GM23338 (cell line): ENCODE data around the gene EPHB6. TPM values are rescaled to one million over a fixed set of nuclear protein-coding genes. Genes with fewer than 3 reads are reported as not detected.

ENCODE experiments used
- ATAC-seq: fragments of 200-7000 bp; cut with Tn5 transposase; 3 replicates; pipeline ENCODE4 v1.9.1; 2020
- DNase-seq: peaks from one replicate; pipeline ENCODE4 v3.0.0-alpha.2; 2015; ENCODE audit warnings: low spot score
- H2AFZ ChIP-seq: fragments of 200-600 bp; sonication (generic); 2 replicates; pipeline ENCODE4 v1.8.0; 2016; ENCODE audit warnings: antibody characterized with exemption, mild to moderate bottlenecking, moderate library complexity
- H3F3A ChIP-seq: fragments of 200-600 bp; sonication (generic); replicated peaks from 2 replicates; pipeline ENCODE4 v1.8.0; 2017; ENCODE audit warnings: antibody characterized with exemption, mixed run types, low read depth
- H3K27ac ChIP-seq: fragments of 200-600 bp; sonication (generic); 2 replicates; pipeline ENCODE4 v1.6.1; 2016; ENCODE audit warnings: low read depth
- H3K27me3 ChIP-seq: fragments of 200-600 bp; sonication (generic); 2 replicates; pipeline ENCODE4 v1.8.0; 2016; ENCODE audit warnings: mild to moderate bottlenecking, mixed run types, moderate library complexity; ENCODE audit not compliant: insufficient read depth
- H3K36me3 ChIP-seq: fragments of 200-600 bp; sonication (generic); 2 replicates; pipeline ENCODE4 v1.8.0; 2016; ENCODE audit warnings: mild to moderate bottlenecking; ENCODE audit not compliant: insufficient read depth
- H3K4me1 ChIP-seq: fragments of 200-600 bp; sonication (generic); 2 replicates; pipeline ENCODE4 v1.8.0; 2016; ENCODE audit warnings: mild to moderate bottlenecking, moderate library complexity; ENCODE audit not compliant: insufficient read depth
- H3K4me2 ChIP-seq: fragments of 200-600 bp; sonication (generic); 2 replicates; pipeline ENCODE4 v1.7.1; 2017; ENCODE audit warnings: mixed run types
- H3K4me3 ChIP-seq: fragments of 200-600 bp; sonication (generic); 2 replicates; pipeline ENCODE4 v1.6.1; 2016; ENCODE audit warnings: mixed run types
- H3K79me2 ChIP-seq: fragments of 200-600 bp; sonication (generic); replicated peaks from 2 replicates; pipeline ENCODE4 v1.8.0; 2017; ENCODE audit warnings: mild to moderate bottlenecking; ENCODE audit not compliant: insufficient read depth
- H3K9me2 ChIP-seq: fragments of 200-600 bp; sonication (generic); 2 replicates; pipeline ENCODE4 v1.8.0; 2017; ENCODE audit not compliant: insufficient read depth
- H4K20me1 ChIP-seq: fragments of 200-600 bp; sonication (generic); replicated peaks from 2 replicates; pipeline ENCODE4 v1.8.0; 2017; ENCODE audit warnings: mild to moderate bottlenecking; ENCODE audit not compliant: insufficient read depth
- H3K27ac Mint-ChIP-seq: 2 replicates; pipeline ENCODE4 v1.8.0; 2020; ENCODE audit warnings: inconsistent platforms, mild to moderate bottlenecking, moderate library complexity, mixed read lengths
- H3K27me3 Mint-ChIP-seq: 3 replicates; pipeline ENCODE4 v1.8.0; 2022; ENCODE audit warnings: low read depth, mild to moderate bottlenecking, moderate library complexity, mixed read lengths, inconsistent platforms; ENCODE audit not compliant: insufficient read depth, poor library complexity
- H3K36me3 Mint-ChIP-seq: 3 replicates; pipeline ENCODE4 v1.8.0; 2021; ENCODE audit warnings: low read depth, mild to moderate bottlenecking, inconsistent platforms, moderate library complexity, mixed read lengths
- H3K4me1 Mint-ChIP-seq: 3 replicates; pipeline ENCODE4 v1.8.0; 2020; ENCODE audit warnings: mild to moderate bottlenecking, inconsistent platforms, mixed read lengths
- H3K4me3 Mint-ChIP-seq: 3 replicates; pipeline ENCODE4 v1.8.0; 2021; ENCODE audit warnings: moderate library complexity, mild to moderate bottlenecking, inconsistent platforms, mixed read lengths
- H3K9me3 Mint-ChIP-seq: 3 replicates; pipeline ENCODE4 v1.8.0; 2020; ENCODE audit warnings: moderate library complexity, mild to moderate bottlenecking, inconsistent platforms, mixed read lengths
- CREB1 ChIP-seq: fragments of 250-450 bp; sonication (Bioruptor Pico); IDR thresholded peaks from 2 replicates; pipeline ENCODE4 v1.5.0; 2020; ENCODE audit warnings: low read depth, mild to moderate bottlenecking, moderate library complexity
- JUNB ChIP-seq: IDR thresholded peaks from one replicate; pipeline ENCODE4 v1.6.1; 2016; ENCODE audit warnings: antibody characterized with exemption; ENCODE audit not compliant: unreplicated experiment
- STAT1 ChIP-seq: IDR thresholded peaks from one replicate; pipeline ENCODE4 v1.6.1; 2016; ENCODE audit warnings: antibody characterized with exemption; ENCODE audit not compliant: unreplicated experiment
- polyA plus RNA-seq: library from polyadenylated mRNA; unstranded; fragments of >200 nt; fragmentation: Nextera tagmentation; extraction: Ambion mirVana; gene quantifications from 2 replicates; pipeline ENCODE4 v1.2.1, GENCODE V29; 2016
- total RNA-seq: library from RNA; depleted of rRNA; stranded (reverse); fragments of >200 nt; shearing (Covaris generic); gene quantifications from 2 replicates; pipeline ENCODE4 v1.2.3, GENCODE V29; 2014
- TF ChIP-seq, protein P1 (sequence below): fragments of 250-450 bp; sonication (Bioruptor Pico); IDR thresholded peaks from 2 replicates; pipeline ENCODE4 v1.5.0; 2020; ENCODE audit warnings: mild to moderate bottlenecking, moderate library complexity
- TF ChIP-seq, protein P2 (sequence below), 2 experiments: fragments of 200-600 bp in 1 of 2; sonication (generic) in 1 of 2; conservative IDR thresholded peaks; 2 replicates each; pipeline versions ENCODE4 v1.5.1 to v1.6.1; 2016 to 2017; ENCODE audit warnings: antibody characterized with exemption in 2 of 2, low read depth in 2 of 2, mild to moderate bottlenecking in 2 of 2, moderate library complexity in 1 of 2
- TF ChIP-seq, protein P3 (sequence below): IDR thresholded peaks from 2 replicates; pipeline ENCODE4 v1.6.1; 2016; ENCODE audit warnings: antibody characterized with exemption
- TF ChIP-seq, protein P4 (sequence below): IDR thresholded peaks from one replicate; pipeline ENCODE4 v1.6.1; 2018; ENCODE audit warnings: antibody characterized with exemption; ENCODE audit not compliant: unreplicated experiment

The EPHB6 gene
- total and polyA plus RNA-seq, 2 experiments from 2014 or later = 20.8 to 27.5 TPM

DNA sequence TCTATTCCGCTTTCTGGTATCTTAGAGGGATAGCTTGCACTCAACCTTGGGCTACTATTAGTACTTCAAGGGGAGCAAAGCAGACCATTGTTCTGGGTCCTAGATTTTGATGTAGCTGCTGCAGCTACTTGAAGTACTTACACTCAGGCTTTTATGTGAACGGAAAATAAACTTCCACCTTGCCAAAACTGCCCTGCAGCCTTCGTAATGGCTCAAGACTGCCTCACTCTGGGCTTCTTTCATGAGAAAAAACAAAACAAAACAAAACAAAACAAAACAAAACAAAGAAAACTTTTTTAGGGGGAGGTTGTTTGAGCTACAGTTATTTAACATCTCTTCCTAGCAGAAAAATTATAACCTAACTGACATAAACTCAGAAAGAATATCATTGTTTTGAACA is 19.4 kb upstream of the EPHB6 start (continued):
- TF ChIP-seq, protein P1, sequence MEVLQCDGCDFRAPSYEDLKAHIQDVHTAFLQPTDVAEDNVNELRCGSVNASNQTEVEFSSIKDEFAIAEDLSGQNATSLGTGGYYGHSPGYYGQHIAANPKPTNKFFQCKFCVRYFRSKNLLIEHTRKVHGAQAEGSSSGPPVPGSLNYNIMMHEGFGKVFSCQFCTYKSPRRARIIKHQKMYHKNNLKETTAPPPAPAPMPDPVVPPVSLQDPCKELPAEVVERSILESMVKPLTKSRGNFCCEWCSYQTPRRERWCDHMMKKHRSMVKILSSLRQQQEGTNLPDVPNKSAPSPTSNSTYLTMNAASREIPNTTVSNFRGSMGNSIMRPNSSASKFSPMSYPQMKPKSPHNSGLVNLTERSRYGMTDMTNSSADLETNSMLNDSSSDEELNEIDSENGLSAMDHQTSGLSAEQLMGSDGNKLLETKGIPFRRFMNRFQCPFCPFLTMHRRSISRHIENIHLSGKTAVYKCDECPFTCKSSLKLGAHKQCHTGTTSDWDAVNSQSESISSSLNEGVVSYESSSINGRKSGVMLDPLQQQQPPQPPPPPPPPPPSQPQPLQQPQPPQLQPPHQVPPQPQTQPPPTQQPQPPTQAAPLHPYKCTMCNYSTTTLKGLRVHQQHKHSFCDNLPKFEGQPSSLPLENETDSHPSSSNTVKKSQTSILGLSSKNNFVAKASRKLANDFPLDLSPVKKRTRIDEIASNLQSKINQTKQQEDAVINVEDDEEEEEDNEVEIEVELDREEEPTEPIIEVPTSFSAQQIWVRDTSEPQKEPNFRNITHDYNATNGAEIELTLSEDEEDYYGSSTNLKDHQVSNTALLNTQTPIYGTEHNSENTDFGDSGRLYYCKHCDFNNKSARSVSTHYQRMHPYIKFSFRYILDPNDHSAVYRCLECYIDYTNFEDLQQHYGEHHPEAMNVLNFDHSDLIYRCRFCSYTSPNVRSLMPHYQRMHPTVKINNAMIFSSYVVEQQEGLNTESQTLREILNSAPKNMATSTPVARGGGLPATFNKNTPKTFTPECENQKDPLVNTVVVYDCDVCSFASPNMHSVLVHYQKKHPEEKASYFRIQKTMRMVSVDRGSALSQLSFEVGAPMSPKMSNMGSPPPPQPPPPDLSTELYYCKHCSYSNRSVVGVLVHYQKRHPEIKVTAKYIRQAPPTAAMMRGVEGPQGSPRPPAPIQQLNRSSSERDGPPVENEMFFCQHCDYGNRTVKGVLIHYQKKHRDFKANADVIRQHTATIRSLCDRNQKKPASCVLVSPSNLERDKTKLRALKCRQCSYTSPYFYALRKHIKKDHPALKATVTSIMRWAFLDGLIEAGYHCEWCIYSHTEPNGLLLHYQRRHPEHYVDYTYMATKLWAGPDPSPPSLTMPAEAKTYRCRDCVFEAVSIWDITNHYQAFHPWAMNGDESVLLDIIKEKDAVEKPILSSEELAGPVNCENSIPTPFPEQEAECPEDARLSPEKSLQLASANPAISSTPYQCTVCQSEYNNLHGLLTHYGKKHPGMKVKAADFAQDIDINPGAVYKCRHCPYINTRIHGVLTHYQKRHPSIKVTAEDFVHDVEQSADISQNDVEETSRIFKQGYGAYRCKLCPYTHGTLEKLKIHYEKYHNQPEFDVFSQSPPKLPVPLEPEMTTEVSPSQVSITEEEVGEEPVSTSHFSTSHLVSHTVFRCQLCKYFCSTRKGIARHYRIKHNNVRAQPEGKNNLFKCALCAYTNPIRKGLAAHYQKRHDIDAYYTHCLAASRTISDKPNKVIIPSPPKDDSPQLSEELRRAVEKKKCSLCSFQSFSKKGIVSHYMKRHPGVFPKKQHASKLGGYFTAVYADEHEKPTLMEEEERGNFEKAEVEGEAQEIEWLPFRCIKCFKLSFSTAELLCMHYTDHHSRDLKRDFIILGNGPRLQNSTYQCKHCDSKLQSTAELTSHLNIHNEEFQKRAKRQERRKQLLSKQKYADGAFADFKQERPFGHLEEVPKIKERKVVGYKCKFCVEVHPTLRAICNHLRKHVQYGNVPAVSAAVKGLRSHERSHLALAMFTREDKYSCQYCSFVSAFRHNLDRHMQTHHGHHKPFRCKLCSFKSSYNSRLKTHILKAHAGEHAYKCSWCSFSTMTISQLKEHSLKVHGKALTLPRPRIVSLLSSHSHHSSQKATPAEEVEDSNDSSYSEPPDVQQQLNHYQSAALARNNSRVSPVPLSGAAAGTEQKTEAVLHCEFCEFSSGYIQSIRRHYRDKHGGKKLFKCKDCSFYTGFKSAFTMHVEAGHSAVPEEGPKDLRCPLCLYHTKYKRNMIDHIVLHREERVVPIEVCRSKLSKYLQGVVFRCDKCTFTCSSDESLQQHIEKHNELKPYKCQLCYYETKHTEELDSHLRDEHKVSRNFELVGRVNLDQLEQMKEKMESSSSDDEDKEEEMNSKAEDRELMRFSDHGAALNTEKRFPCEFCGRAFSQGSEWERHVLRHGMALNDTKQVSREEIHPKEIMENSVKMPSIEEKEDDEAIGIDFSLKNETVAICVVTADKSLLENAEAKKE = no peak
- TF ChIP-seq, protein P2, sequence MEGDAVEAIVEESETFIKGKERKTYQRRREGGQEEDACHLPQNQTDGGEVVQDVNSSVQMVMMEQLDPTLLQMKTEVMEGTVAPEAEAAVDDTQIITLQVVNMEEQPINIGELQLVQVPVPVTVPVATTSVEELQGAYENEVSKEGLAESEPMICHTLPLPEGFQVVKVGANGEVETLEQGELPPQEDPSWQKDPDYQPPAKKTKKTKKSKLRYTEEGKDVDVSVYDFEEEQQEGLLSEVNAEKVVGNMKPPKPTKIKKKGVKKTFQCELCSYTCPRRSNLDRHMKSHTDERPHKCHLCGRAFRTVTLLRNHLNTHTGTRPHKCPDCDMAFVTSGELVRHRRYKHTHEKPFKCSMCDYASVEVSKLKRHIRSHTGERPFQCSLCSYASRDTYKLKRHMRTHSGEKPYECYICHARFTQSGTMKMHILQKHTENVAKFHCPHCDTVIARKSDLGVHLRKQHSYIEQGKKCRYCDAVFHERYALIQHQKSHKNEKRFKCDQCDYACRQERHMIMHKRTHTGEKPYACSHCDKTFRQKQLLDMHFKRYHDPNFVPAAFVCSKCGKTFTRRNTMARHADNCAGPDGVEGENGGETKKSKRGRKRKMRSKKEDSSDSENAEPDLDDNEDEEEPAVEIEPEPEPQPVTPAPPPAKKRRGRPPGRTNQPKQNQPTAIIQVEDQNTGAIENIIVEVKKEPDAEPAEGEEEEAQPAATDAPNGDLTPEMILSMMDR (conservative IDR thresholded peaks at IDR 0.05; ENCODE audit: low read depth in 2 of 2) = peak; percentile 10 to 40; a peak in 2 of 4 replicates
- TF ChIP-seq CREB1 (CRISPR knock-in tag) (no peak), JUNB (no peak)
- TF ChIP-seq, protein P3, sequence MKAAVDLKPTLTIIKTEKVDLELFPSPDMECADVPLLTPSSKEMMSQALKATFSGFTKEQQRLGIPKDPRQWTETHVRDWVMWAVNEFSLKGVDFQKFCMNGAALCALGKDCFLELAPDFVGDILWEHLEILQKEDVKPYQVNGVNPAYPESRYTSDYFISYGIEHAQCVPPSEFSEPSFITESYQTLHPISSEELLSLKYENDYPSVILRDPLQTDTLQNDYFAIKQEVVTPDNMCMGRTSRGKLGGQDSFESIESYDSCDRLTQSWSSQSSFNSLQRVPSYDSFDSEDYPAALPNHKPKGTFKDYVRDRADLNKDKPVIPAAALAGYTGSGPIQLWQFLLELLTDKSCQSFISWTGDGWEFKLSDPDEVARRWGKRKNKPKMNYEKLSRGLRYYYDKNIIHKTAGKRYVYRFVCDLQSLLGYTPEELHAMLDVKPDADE = no peak

GRCh38 chr7:142836426-142836825 is 18.4 kb upstream of the EPHB6 start:
- Histone ChIP-seq H3K9me2 (peaks cover 5% of the 10 kb centered on the region; the same call in 1 of the 2 replicates), H3K27ac (no peak overlapping the region), H3K79me2 (no peaks in the 10 kb centered on the region), H3K27me3 (no peaks in the 10 kb centered on the region), H3K4me3 (no peak overlapping the region), H3F3A (no peaks in the 10 kb centered on the region), H3K4me1 (no peaks in the 10 kb centered on the region), H2AFZ (no peak overlapping the region), H3K36me3 (no peaks in the 10 kb centered on the region), H3K4me2 (no peak overlapping the region), H4K20me1 (no peaks in the 10 kb centered on the region)
- Mint-ChIP-seq H3K36me3 (no peaks in the 10 kb centered on the region), H3K27ac (no peak overlapping the region), H3K4me3 (no peak overlapping the region), H3K4me1 (no peaks in the 10 kb centered on the region; the same call in 2 of the 3 replicates), H3K9me3 (no peaks in the 10 kb centered on the region), H3K27me3 (no peaks in the 10 kb centered on the region)
- DNase-seq = no peak
- ATAC-seq = no peak
- TF ChIP-seq STAT1 (no peak), CREB1 (CRISPR knock-in tag) (no peak)
- TF ChIP-seq, protein P4, sequence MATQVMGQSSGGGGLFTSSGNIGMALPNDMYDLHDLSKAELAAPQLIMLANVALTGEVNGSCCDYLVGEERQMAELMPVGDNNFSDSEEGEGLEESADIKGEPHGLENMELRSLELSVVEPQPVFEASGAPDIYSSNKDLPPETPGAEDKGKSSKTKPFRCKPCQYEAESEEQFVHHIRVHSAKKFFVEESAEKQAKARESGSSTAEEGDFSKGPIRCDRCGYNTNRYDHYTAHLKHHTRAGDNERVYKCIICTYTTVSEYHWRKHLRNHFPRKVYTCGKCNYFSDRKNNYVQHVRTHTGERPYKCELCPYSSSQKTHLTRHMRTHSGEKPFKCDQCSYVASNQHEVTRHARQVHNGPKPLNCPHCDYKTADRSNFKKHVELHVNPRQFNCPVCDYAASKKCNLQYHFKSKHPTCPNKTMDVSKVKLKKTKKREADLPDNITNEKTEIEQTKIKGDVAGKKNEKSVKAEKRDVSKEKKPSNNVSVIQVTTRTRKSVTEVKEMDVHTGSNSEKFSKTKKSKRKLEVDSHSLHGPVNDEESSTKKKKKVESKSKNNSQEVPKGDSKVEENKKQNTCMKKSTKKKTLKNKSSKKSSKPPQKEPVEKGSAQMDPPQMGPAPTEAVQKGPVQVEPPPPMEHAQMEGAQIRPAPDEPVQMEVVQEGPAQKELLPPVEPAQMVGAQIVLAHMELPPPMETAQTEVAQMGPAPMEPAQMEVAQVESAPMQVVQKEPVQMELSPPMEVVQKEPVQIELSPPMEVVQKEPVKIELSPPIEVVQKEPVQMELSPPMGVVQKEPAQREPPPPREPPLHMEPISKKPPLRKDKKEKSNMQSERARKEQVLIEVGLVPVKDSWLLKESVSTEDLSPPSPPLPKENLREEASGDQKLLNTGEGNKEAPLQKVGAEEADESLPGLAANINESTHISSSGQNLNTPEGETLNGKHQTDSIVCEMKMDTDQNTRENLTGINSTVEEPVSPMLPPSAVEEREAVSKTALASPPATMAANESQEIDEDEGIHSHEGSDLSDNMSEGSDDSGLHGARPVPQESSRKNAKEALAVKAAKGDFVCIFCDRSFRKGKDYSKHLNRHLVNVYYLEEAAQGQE = no peak
- TF ChIP-seq, protein P2 (conservative IDR thresholded peaks at IDR 0.05; ENCODE audit: low read depth in 2 of 2) = no peak
- TF ChIP-seq, protein P3 = no peak
